IPS-20b (cell line): ENCODE measurements around the gene LRRC8B.
A peak's percentile ranks its signal among the peaks of the same experiment; 100 is the strongest.
"Not testable (repeated sequence)": the region's sequence is repeated elsewhere in the genome, so short reads cannot be mapped to it uniquely, and the experiment has no call there.

Source experiments
- H3K27ac ChIP-seq: one replicate; pipeline ENCODE4 v1.5.1; 2013; ENCODE audit warnings: low read length
- H3K27me3 ChIP-seq: 2 replicates; pipeline ENCODE4 v1.6.1; 2013; ENCODE audit warnings: mild to moderate bottlenecking, low read length, inconsistent platforms; ENCODE audit not compliant: insufficient read depth
- H3K36me3 ChIP-seq: 2 replicates; pipeline ENCODE4 v1.6.1; 2013; ENCODE audit warnings: low read depth, mild to moderate bottlenecking, inconsistent platforms, low read length, moderate library complexity; ENCODE audit not compliant: insufficient read depth
- H3K4me1 ChIP-seq: 2 replicates; pipeline ENCODE4 v1.6.1; 2013; ENCODE audit warnings: mild to moderate bottlenecking, control low read depth, inconsistent platforms, low read length, moderate library complexity; ENCODE audit not compliant: insufficient read depth
- H3K4me3 ChIP-seq: 2 replicates; pipeline ENCODE4 v1.5.1; 2013; ENCODE audit warnings: mild to moderate bottlenecking, low read length, inconsistent platforms
- H3K9ac ChIP-seq: 2 replicates; pipeline ENCODE4 v1.6.1; 2013; ENCODE audit warnings: low read depth, mild to moderate bottlenecking, inconsistent platforms, low read length, moderate library complexity
- H3K9me3 ChIP-seq: 2 replicates; pipeline ENCODE4 v1.6.1; 2013; ENCODE audit warnings: mild to moderate bottlenecking, low read depth, low read length, inconsistent platforms; ENCODE audit not compliant: insufficient read depth

LRRC8B gene

GRCh38 chr1:89502895-89503294 is 21.7 kb upstream of the LRRC8B start:
- Histone ChIP-seq H3K36me3 (no peaks in the 10 kb centered on the region), H3K27ac (no peak overlapping the region), H3K9ac (no peak overlapping the region), H3K4me3 (no peak overlapping the region), H3K9me3 (peaks cover 2% of the 10 kb centered on the region; the same call in 1 of the 2 replicates), H3K4me1 (no peaks in the 10 kb centered on the region), H3K27me3 (peaks cover 3% of the 10 kb centered on the region; the same call in 1 of the 2 replicates)

GRCh38 chr1:89503690-89504089 is 20.9 kb upstream of the LRRC8B start:
- H3K4me3 ChIP-seq = no peak overlapping the region
- H3K4me1 ChIP-seq = no peaks in the 10 kb centered on the region
- H3K9me3 ChIP-seq = peaks cover 7% of the 10 kb centered on the region; the same call in 1 of the 2 replicates
- H3K36me3 ChIP-seq = no peaks in the 10 kb centered on the region
- H3K9ac ChIP-seq = no peak overlapping the region
- peaks cover 3% of the 10 kb centered on the region; the same call in 1 of the 2 replicates for H3K27me3 ChIP-seq
- no peak overlapping the region for H3K27ac ChIP-seq

GRCh38 chr1:89510061-89510460 is 14.6 kb upstream of the LRRC8B start:
- H3K27ac ChIP-seq, H3K9ac ChIP-seq, H3K36me3 ChIP-seq, H3K27me3 ChIP-seq, H3K4me1 ChIP-seq, H3K4me3 ChIP-seq: not testable (repeated sequence)
- peaks cover 11% of the 10 kb centered on the region; the same call in 1 of the 2 replicates for H3K9me3 ChIP-seq

GRCh38 chr1:89512996-89513720 is 11.5 kb upstream of the LRRC8B start:
- H3K27me3 ChIP-seq = no peaks in the 10 kb centered on the region
- H3K27ac ChIP-seq = no peak overlapping the region
- H3K4me3 ChIP-seq = no peak overlapping the region
- peaks cover 6% of the 10 kb centered on the region; the same call in 1 of the 2 replicates for H3K9me3 ChIP-seq
- no peaks in the 10 kb centered on the region for H3K36me3 ChIP-seq
- no peak overlapping the region for H3K9ac ChIP-seq
- H3K4me1 ChIP-seq = no peaks in the 10 kb centered on the region

GRCh38 chr1:89516055-89516454 is 8.6 kb upstream of the LRRC8B start:
- Histone ChIP-seq H3K27ac (no peak overlapping the region), H3K36me3 (no peaks in the 10 kb centered on the region), H3K9ac (no peak overlapping the region), H3K9me3 (peaks cover 4% of the 10 kb centered on the region; the same call in 1 of the 2 replicates), H3K4me1 (no peaks in the 10 kb centered on the region), H3K4me3 (no peak overlapping the region), H3K27me3 (no peaks in the 10 kb centered on the region)

GRCh38 chr1:89518221-89518631 is 6.4 kb upstream of the LRRC8B start:
- H3K27me3 ChIP-seq = no peaks in the 10 kb centered on the region
- no peak overlapping the region for H3K27ac ChIP-seq
- no peak overlapping the region for H3K4me3 ChIP-seq
- no peak overlapping the region for H3K9ac ChIP-seq
- H3K4me1 ChIP-seq = peaks cover 1% of the 10 kb centered on the region; the same call in 1 of the 2 replicates
- H3K9me3 ChIP-seq = no peaks in the 10 kb centered on the region
- no peaks in the 10 kb centered on the region for H3K36me3 ChIP-seq

- H3K27me3 ChIP-seq = no peaks in the 10 kb centered on the region
- no peak overlapping the region for H3K4me3 ChIP-seq
- H3K9ac ChIP-seq = no peak overlapping the region
- no peaks in the 10 kb centered on the region for H3K36me3 ChIP-seq
- no peaks in the 10 kb centered on the region for H3K9me3 ChIP-seq
- H3K27ac ChIP-seq = no peak overlapping the region
- H3K4me1 ChIP-seq = peaks cover 9% of the 10 kb centered on the region; the same call in 1 of the 2 replicates
Observed at GRCh38 chr1:89519779-89520358, 4.8 kb upstream of the LRRC8B start.

- H3K4me3 ChIP-seq, H3K36me3 ChIP-seq, H3K27ac ChIP-seq, H3K9me3 ChIP-seq, H3K27me3 ChIP-seq, H3K9ac ChIP-seq: not testable (repeated sequence)
- H3K4me1 ChIP-seq = peaks cover 16% of the 10 kb centered on the region; the same call in 1 of the 2 replicates
Observed at GRCh38 chr1:89521977-89522376, 2.7 kb upstream of the LRRC8B start.

GRCh38 chr1:89523572-89524368 is 859 bp upstream of the LRRC8B start:
- H3K4me3 ChIP-seq = peak overlapping the region; percentile 92
- peak overlapping the region; percentile 95; the same call in 1 of the 2 replicates for H3K9ac ChIP-seq
- H3K36me3 ChIP-seq = peaks cover 4% of the 10 kb centered on the region; the same call in 1 of the 2 replicates
- H3K27me3 ChIP-seq = no peaks in the 10 kb centered on the region
- H3K4me1 ChIP-seq = peaks cover 26% of the 10 kb centered on the region; the same call in 1 of the 2 replicates
- H3K27ac ChIP-seq = peak overlapping the region; percentile 98
- H3K9me3 ChIP-seq = no peaks in the 10 kb centered on the region

- H3K9ac ChIP-seq = peak overlapping the region; percentile 95
- H3K27ac ChIP-seq = peak overlapping the region; percentile 18
- H3K27me3 ChIP-seq = no peaks in the 10 kb centered on the region
Observed at GRCh38 chr1:89525169-89525855, 683 bp downstream of the LRRC8B start.

GRCh38 chr1:89527256-89527655 is 2.6 kb downstream of the LRRC8B start:
- H3K4me1 ChIP-seq = peaks cover 41% of the 10 kb centered on the region
- H3K9ac ChIP-seq = no peak overlapping the region
- H3K36me3 ChIP-seq = peaks cover 4% of the 10 kb centered on the region; the same call in 1 of the 2 replicates
- H3K9me3 ChIP-seq = no peaks in the 10 kb centered on the region
- no peaks in the 10 kb centered on the region for H3K27me3 ChIP-seq
- no peak overlapping the region for H3K27ac ChIP-seq
- peak overlapping the region; percentile 14; the same call in 1 of the 2 replicates for H3K4me3 ChIP-seq

More at GRCh38 chr1:89525169-89525855, 683 bp downstream of the LRRC8B start:
- peak overlapping the region; percentile 92 for H3K4me3 ChIP-seq
- H3K9me3 ChIP-seq = no peaks in the 10 kb centered on the region
- H3K36me3 ChIP-seq = peaks cover 4% of the 10 kb centered on the region; the same call in 1 of the 2 replicates
- peaks cover 29% of the 10 kb centered on the region; the same call in 1 of the 2 replicates for H3K4me1 ChIP-seq
